H1 (cell line): ENCODE results near the gene ICA1. TPM values are rescaled to one million over a fixed set of nuclear protein-coding genes. Genes with fewer than 3 reads are reported as not detected.
A peak's percentile ranks its signal among the peaks of the same experiment; 100 is the strongest.

Experiments
- CTCF ChIA-PET: fragments of 300-600 bp; sonication (Branson Sonifier 250); formaldehyde crosslinking; loops from one replicate; lab custom pipeline; 2021; ENCODE audit not compliant: partially characterized antibody; lab: Charles Lee
- POLR2A ChIA-PET: fragments of 300-600 bp; sonication (Branson Sonifier 250); formaldehyde crosslinking; loops from one replicate; lab custom pipeline; 2021; ENCODE audit warnings: inconsistent platforms; ENCODE audit not compliant: partially characterized antibody; lab: Charles Lee
- DNase-seq, 2 experiments: peaks; one replicate each; pipeline versions ENCODE4 v3.0.0 to v3.0.0-alpha.2; 2010 to 2022; ENCODE audit warnings: low spot score in 2 of 2, low read depth in 1 of 2, mixed read lengths in 1 of 2
- FAIRE-seq: peaks from 2 replicates; lab custom pipeline; 2011; peaks lifted over from hg19 to GRCh38; lab: Jason Lieb, UNC
- H2AFZ ChIP-seq: 2 replicates; pipeline ENCODE4 v1.8.1; 2012; ENCODE audit warnings: low read length, inconsistent platforms
- H2AK5ac ChIP-seq: 2 replicates; pipeline ENCODE4 v1.6.1; 2013; ENCODE audit warnings: low read depth, low read length
- H2BK120ac ChIP-seq: replicated peaks from 2 replicates; pipeline ENCODE3; 2013; ENCODE audit warnings: low read depth, low read length, inconsistent platforms
- H2BK12ac ChIP-seq: 2 replicates; pipeline ENCODE4 v1.6.1; 2013; ENCODE audit warnings: low read depth, low read length
- H2BK15ac ChIP-seq: 2 replicates; pipeline ENCODE4 v1.6.1; 2013; ENCODE audit warnings: low read length
- H2BK20ac ChIP-seq: 2 replicates; pipeline ENCODE4 v1.6.1; 2013; ENCODE audit warnings: low read length
- H2BK5ac ChIP-seq: 2 replicates; pipeline ENCODE4 v1.6.1; 2013; ENCODE audit warnings: low read depth, low read length
- H3K14ac ChIP-seq: 2 replicates; pipeline ENCODE4 v1.6.1; 2013; ENCODE audit warnings: inconsistent platforms; ENCODE audit not compliant: insufficient read length
- H3K18ac ChIP-seq: 2 replicates; pipeline ENCODE4 v1.6.1; 2013; ENCODE audit warnings: low read length; ENCODE audit errors: extremely low read depth
- H3K23ac ChIP-seq: 2 replicates; pipeline ENCODE4 v1.6.1; 2013; ENCODE audit warnings: inconsistent platforms; ENCODE audit not compliant: insufficient read length
- H3K23me2 ChIP-seq: 2 replicates; pipeline ENCODE4 v1.6.1; 2013; ENCODE audit warnings: low read depth, low read length
- H3K27ac ChIP-seq: 2 replicates; pipeline ENCODE4 v1.6.1; 2011; ENCODE audit warnings: low read depth, low read length, inconsistent platforms
- H3K27me3 ChIP-seq, 4 experiments: replicated peaks in 1 of 4; 1 replicate in 1 of 4; 2 replicates in 3 of 4; pipeline versions ENCODE4 v1.6.1 to v1.8.1; 2011 to 2013; ENCODE audit warnings: low read length in 3 of 4, mild to moderate bottlenecking in 3 of 4, inconsistent platforms in 2 of 4, mixed read lengths in 2 of 4, moderate library complexity in 1 of 4; ENCODE audit not compliant: control insufficient read depth in 3 of 4, insufficient read depth in 3 of 4; ENCODE audit errors: extremely low read depth in 1 of 4
- H3K36me3 ChIP-seq, 4 experiments: 2 replicates each; pipeline versions ENCODE4 v1.6.1 to v1.8.1; 2011 to 2013; ENCODE audit warnings: mild to moderate bottlenecking in 4 of 4, low read length in 3 of 4, moderate library complexity in 2 of 4, control low read depth in 1 of 4, inconsistent platforms in 1 of 4; ENCODE audit not compliant: insufficient read depth in 4 of 4, control insufficient read depth in 2 of 4
- H3K4ac ChIP-seq: replicated peaks from 2 replicates; pipeline ENCODE3; 2013; ENCODE audit warnings: low read length, low read depth, mixed read lengths, inconsistent platforms; ENCODE audit not compliant: insufficient read length
- H3K4me1 ChIP-seq, 4 experiments: replicated peaks in 1 of 4; 1 replicate in 1 of 4; 2 replicates in 3 of 4; pipeline versions ENCODE4 v1.6.1 to v1.8.1; 2011 to 2013; ENCODE audit warnings: low read length in 3 of 4, inconsistent platforms in 2 of 4, mixed read lengths in 1 of 4; ENCODE audit not compliant: insufficient read depth in 4 of 4, control insufficient read depth in 3 of 4
- H3K4me2 ChIP-seq, 2 experiments: 2 replicates each; pipeline versions ENCODE4 v1.6.1 to v1.8.1; 2011 to 2013; ENCODE audit warnings: low read depth in 2 of 2, low read length in 2 of 2, control low read depth in 1 of 2, inconsistent platforms in 1 of 2, mild to moderate bottlenecking in 1 of 2; ENCODE audit not compliant: insufficient read depth in 1 of 2
- H3K4me3 ChIP-seq, 4 experiments: fragments of 200-600, 300-600 bp in 1 of 4; sonication (generic), shearing (Covaris generic), sonication (Bioruptor Twin) in 1 of 4; 2 replicates each; pipeline versions ENCODE4 v1.5.1 to v1.8.1; 2011 to 2016; ENCODE audit warnings: low read length in 4 of 4, low read depth in 3 of 4, control low read depth in 2 of 4, inconsistent platforms in 2 of 4, mild to moderate bottlenecking in 2 of 4, mixed read lengths in 1 of 4, moderate library complexity in 1 of 4; ENCODE audit not compliant: insufficient read depth in 2 of 4; ENCODE audit errors: extremely low read depth in 1 of 4
- H3K56ac ChIP-seq: replicated peaks from 2 replicates; pipeline ENCODE3; 2013; ENCODE audit warnings: low read depth, mild to moderate bottlenecking, mixed read lengths, low read length, inconsistent platforms; ENCODE audit not compliant: insufficient read length
- H3K79me1 ChIP-seq: 2 replicates; pipeline ENCODE4 v1.6.1; 2013; ENCODE audit warnings: low read depth, low read length, control low read depth
- H3K79me2 ChIP-seq, 2 experiments: 2 replicates each; pipeline versions ENCODE4 v1.6.1 to v1.8.1; 2012 to 2013; ENCODE audit warnings: low read length in 2 of 2, mild to moderate bottlenecking in 2 of 2, inconsistent platforms in 1 of 2; ENCODE audit not compliant: insufficient read depth in 2 of 2, control insufficient read depth in 1 of 2
- H3K9ac ChIP-seq, 4 experiments: replicated peaks in 1 of 4; 1 replicate in 1 of 4; 2 replicates in 3 of 4; pipeline versions ENCODE4 v1.6.1 to v1.8.1; 2011 to 2013; ENCODE audit warnings: low read depth in 3 of 4, low read length in 3 of 4, control low read depth in 2 of 4, mild to moderate bottlenecking in 2 of 4, moderate library complexity in 2 of 4, inconsistent platforms in 1 of 4; ENCODE audit errors: extremely low read depth in 1 of 4
- H3K9me3 ChIP-seq, 2 experiments: 2 replicates each; pipeline versions ENCODE4 v1.6.1 to v1.8.1; 2012 to 2013; ENCODE audit warnings: mild to moderate bottlenecking in 2 of 2, moderate library complexity in 2 of 2, control low read depth in 1 of 2, inconsistent platforms in 1 of 2, low read depth in 1 of 2, low read length in 1 of 2, mixed read lengths in 1 of 2; ENCODE audit not compliant: insufficient read depth in 2 of 2
- H4K20me1 ChIP-seq, 2 experiments: replicated peaks in 1 of 2; 2 replicates each; pipeline versions ENCODE3 to v1.8.1; 2011 to 2013; ENCODE audit warnings: inconsistent platforms in 2 of 2, low read length in 2 of 2, mild to moderate bottlenecking in 1 of 2; ENCODE audit not compliant: insufficient read depth in 2 of 2, control insufficient read depth in 1 of 2
- H4K5ac ChIP-seq: 2 replicates; pipeline ENCODE4 v1.6.1; 2013; ENCODE audit warnings: low read length, low read depth, mixed read lengths, inconsistent platforms; ENCODE audit not compliant: insufficient read length
- H4K8ac ChIP-seq: 2 replicates; pipeline ENCODE4 v1.8.0; 2013; ENCODE audit warnings: mild to moderate bottlenecking, moderate library complexity, low read length, inconsistent platforms; ENCODE audit not compliant: insufficient read depth; ENCODE audit errors: extremely low read depth
- H4K91ac ChIP-seq: replicated peaks from 2 replicates; pipeline ENCODE3; 2013; ENCODE audit warnings: low read length, mixed read lengths, inconsistent platforms; ENCODE audit not compliant: insufficient read length
- CHD2 ChIP-seq: IDR thresholded peaks from 2 replicates; pipeline ENCODE4 v1.6.1; 2012; ENCODE audit warnings: low read length, improper control_type of control experiment
- KDM5A ChIP-seq: fragments of 200-600 bp; IDR thresholded peaks from 2 replicates; pipeline ENCODE4 v1.7.1; 2012; ENCODE audit warnings: mild to moderate bottlenecking, low read length, inconsistent platforms, mixed read lengths
- MAX ChIP-seq: IDR thresholded peaks from 2 replicates; pipeline ENCODE4 v1.6.1; 2012; ENCODE audit warnings: inconsistent platforms
- NRF1 ChIP-seq: IDR thresholded peaks from 2 replicates; pipeline ENCODE4 v1.6.1; 2011; ENCODE audit warnings: mild to moderate bottlenecking, low read depth, low read length, improper control_type of control experiment
- POLR2A ChIP-seq, 2 experiments: IDR thresholded peaks; 1 replicate in 1 of 2; 2 replicates in 1 of 2; pipeline ENCODE4 v1.6.1; 2011; ENCODE audit warnings: low read depth in 2 of 2, low read length in 2 of 2, mild to moderate bottlenecking in 2 of 2; ENCODE audit errors: control extremely low read depth in 1 of 2
- POU5F1 ChIP-seq: IDR thresholded peaks from 2 replicates; pipeline ENCODE4 v1.6.1; 2011; ENCODE audit warnings: low read depth, mild to moderate bottlenecking, low read length, moderate library complexity
- RNF2 ChIP-seq: fragments of 200-900, 300-1000 bp; sonication (generic); IDR thresholded peaks from 2 replicates; pipeline ENCODE4 v1.7.1; 2016; ENCODE audit warnings: borderline replicate concordance, low read depth, mild to moderate bottlenecking, antibody characterized with exemption, low read length; ENCODE audit not compliant: poor library complexity, severe bottlenecking; ENCODE audit errors: missing control alignments
- SIRT6 ChIP-seq: IDR thresholded peaks from one replicate; pipeline ENCODE4 v1.7.1; 2012; ENCODE audit warnings: low read length, inconsistent platforms
- SP2 ChIP-seq: IDR thresholded peaks from 2 replicates; pipeline ENCODE4 v1.6.1; 2012; ENCODE audit warnings: mild to moderate bottlenecking, low read length, inconsistent platforms
- SUZ12 ChIP-seq: fragments of 200-600 bp; sonication (generic); IDR thresholded peaks from 2 replicates; pipeline ENCODE4 v1.6.1; 2012; ENCODE audit warnings: mild to moderate bottlenecking, inconsistent platforms, low read length, moderate library complexity, mixed read lengths
- TAF1 ChIP-seq: IDR thresholded peaks from 2 replicates; pipeline ENCODE4 v1.6.1; 2011; ENCODE audit warnings: mild to moderate bottlenecking, low read depth, low read length
- YY1 ChIP-seq: IDR thresholded peaks from 2 replicates; pipeline ENCODE4 v1.6.1; 2011; ENCODE audit warnings: low read depth, mild to moderate bottlenecking, low read length
- WGBS, 2 experiments: shearing (Covaris generic) in 1 of 2; methylation state at CpG; one replicate each; pipeline versions ENCODE4 v1.1.6 to v1.1.7; 2013 to 2015; ENCODE audit warnings: low lambda C conversion rate in 2 of 2, mixed read lengths in 2 of 2, inconsistent platforms in 1 of 2, low coverage in 1 of 2, missing lambda C conversion rate in 1 of 2; ENCODE audit not compliant: insufficient replicate concordance in 2 of 2, insufficient coverage in 1 of 2, insufficient read length in 1 of 2; ENCODE audit errors: extremely low coverage in 1 of 2, missing lambda C conversion rate in 1 of 2; 5-methylcytosine and 5-hydroxymethylcytosine counted together
- polyA plus RNA-seq, 7 experiments: library from polyadenylated mRNA; depleted of rRNA in 3 of 7; stranded (reverse) in 5 of 7; unstranded in 2 of 7; fragments of >200 nt in 5 of 7; fragments of 200-250 nt in 2 of 7; gene quantifications; 1 replicate in 5 of 7; 2 replicates in 1 of 7; 4 replicates in 1 of 7; pipeline versions ENCODE4 v1.2.1 to v1.2.3, GENCODE V29; 2011 to 2013; ENCODE audit warnings: missing spikeins in 2 of 7, mixed read lengths in 2 of 7
- total RNA-seq: library from RNA; stranded (reverse); fragmentation: NEBNext Ultra II Directional; extraction: Animal tissue kit (Norgen Biotek cat#: 25700); gene quantifications from 2 replicates; pipeline ENCODE4 v1.2.1, GENCODE V29; 2021
- TF ChIP-seq, protein P1 (sequence below), 3 experiments: IDR thresholded peaks; 1 replicate in 2 of 3; 2 replicates in 1 of 3; pipeline versions ENCODE4 v1.5.1 to v1.6.1; 2011; ENCODE audit warnings: low read length in 3 of 3, mild to moderate bottlenecking in 3 of 3, inconsistent platforms in 2 of 3, low read depth in 1 of 3, moderate library complexity in 1 of 3; ENCODE audit not compliant: insufficient read depth in 1 of 3; ENCODE audit errors: control extremely low read depth in 1 of 3

The ICA1 gene
- total and polyA plus RNA-seq, 2 of the 8 experiments (the other 6 are each of a cell fraction or from before 2014, with no cell fraction given) = 14.9 to 37.1 TPM

DNA sequence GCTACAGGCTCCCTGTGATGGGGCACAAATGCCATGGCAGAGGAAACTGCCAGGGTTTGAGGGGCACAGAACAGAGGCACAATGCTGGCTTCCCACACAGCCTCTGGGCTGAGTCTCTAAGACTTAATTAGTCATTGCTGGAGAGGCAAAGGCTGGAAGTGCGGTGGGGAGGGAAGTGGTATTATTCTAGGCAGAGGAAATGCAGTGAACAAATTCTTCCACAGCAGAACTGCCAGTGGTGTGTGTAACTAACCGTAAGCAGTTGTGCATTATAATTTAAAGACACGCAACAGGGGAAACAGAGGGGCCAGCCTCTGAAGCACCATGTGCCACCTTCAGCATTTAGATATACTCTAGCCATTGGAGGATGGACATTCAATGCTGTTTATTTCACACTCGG, 12.8 kb downstream of the ICA1 start:
- H2BK12ac ChIP-seq = no peak overlapping the region
- no peaks in the 10 kb centered on the region for H3K9me3 ChIP-seq
- H3K79me2 ChIP-seq = no peaks in the 10 kb centered on the region
- H3K23ac ChIP-seq = no peak overlapping the region
- no peak overlapping the region for H2BK5ac ChIP-seq
- no peak overlapping the region for H3K4ac ChIP-seq
- no peak overlapping the region for H4K5ac ChIP-seq
- peak overlapping the region; percentile 10 for H3K56ac ChIP-seq
- no peaks in the 10 kb centered on the region for H3K79me1 ChIP-seq
- H2BK20ac ChIP-seq = no peak overlapping the region
- H3K36me3 ChIP-seq = no peaks in the 10 kb centered on the region
- H4K8ac ChIP-seq = no peak overlapping the region
- no peak overlapping the region for H4K91ac ChIP-seq
- H3K4me3 ChIP-seq = no peak overlapping the region
- H2BK120ac ChIP-seq = no peak overlapping the region
- H2AFZ ChIP-seq = no peak overlapping the region
- H3K27ac ChIP-seq = no peak overlapping the region
- CTCF ChIA-PET = interaction anchor here (1.4 kb wide), 1 partner anchor 13 kb away, joined by 3 read pairs; the partner anchor contains the start of gene ICA1
- H2BK15ac ChIP-seq = no peak overlapping the region
- H3K18ac ChIP-seq = no peak overlapping the region
- POLR2A ChIA-PET = interaction anchor here (1.1 kb wide), 1 partner anchor 67 kb away, joined by 3 read pairs; no protein-coding TSS in a partner anchor
- no peaks in the 10 kb centered on the region; a peak in 1 of 7 replicates for H3K4me1 ChIP-seq
- DNase-seq (no peak), FAIRE-seq (no peak)
- no peaks in the 10 kb centered on the region for H3K27me3 ChIP-seq
- WGBS, 2 experiments = 93% methylated on average over 4 of the region's 4 CpGs; no CpG with 5 or more reads in 1 of the 2 experiments
- no peaks in the 10 kb centered on the region for H3K23me2 ChIP-seq
- no peak overlapping the region for H2AK5ac ChIP-seq
- no peak overlapping the region for H3K4me2 ChIP-seq
- no peak overlapping the region for H3K9ac ChIP-seq
- H4K20me1 ChIP-seq = no peaks in the 10 kb centered on the region
- no peak overlapping the region for H3K14ac ChIP-seq
- TF ChIP-seq RNF2 (no peak), KDM5A (no peak), SP2 (no peak), TAF1 (no peak), POLR2A (IDR thresholded peaks at IDR 0.05; ENCODE audit: control extremely low read depth in 1 of 2, low read depth in 2 of 2, low read length in 2 of 2) (no peak), NRF1 (no peak), YY1 (no peak), SUZ12 (no peak), POU5F1 (no peak), SIRT6 (no peak), MAX (no peak), CHD2 (no peak)
- TF ChIP-seq, protein P1, sequence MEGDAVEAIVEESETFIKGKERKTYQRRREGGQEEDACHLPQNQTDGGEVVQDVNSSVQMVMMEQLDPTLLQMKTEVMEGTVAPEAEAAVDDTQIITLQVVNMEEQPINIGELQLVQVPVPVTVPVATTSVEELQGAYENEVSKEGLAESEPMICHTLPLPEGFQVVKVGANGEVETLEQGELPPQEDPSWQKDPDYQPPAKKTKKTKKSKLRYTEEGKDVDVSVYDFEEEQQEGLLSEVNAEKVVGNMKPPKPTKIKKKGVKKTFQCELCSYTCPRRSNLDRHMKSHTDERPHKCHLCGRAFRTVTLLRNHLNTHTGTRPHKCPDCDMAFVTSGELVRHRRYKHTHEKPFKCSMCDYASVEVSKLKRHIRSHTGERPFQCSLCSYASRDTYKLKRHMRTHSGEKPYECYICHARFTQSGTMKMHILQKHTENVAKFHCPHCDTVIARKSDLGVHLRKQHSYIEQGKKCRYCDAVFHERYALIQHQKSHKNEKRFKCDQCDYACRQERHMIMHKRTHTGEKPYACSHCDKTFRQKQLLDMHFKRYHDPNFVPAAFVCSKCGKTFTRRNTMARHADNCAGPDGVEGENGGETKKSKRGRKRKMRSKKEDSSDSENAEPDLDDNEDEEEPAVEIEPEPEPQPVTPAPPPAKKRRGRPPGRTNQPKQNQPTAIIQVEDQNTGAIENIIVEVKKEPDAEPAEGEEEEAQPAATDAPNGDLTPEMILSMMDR (IDR thresholded peaks at IDR 0.05; ENCODE audit: control extremely low read depth in 1 of 3, insufficient read depth in 1 of 3, low read depth in 1 of 3, low read length in 3 of 3) = no peak
